K562 (cell line): ENCODE results near the gene ERBB3. TPM values are rescaled to one million over a fixed set of nuclear protein-coding genes. Genes with fewer than 3 reads are reported as not detected.
A peak's percentile ranks its signal among the peaks of the same experiment; 100 is the strongest.

Experiments
- BRD4 ChIP-seq: fragments of 200-600 bp; sonication (generic); IDR thresholded peaks from 2 replicates; pipeline ENCODE4 v1.6.1; 2017; ENCODE audit warnings: inconsistent platforms
- FOXP1 ChIP-seq: sonication (generic); formaldehyde crosslinking; IDR thresholded peaks from 2 replicates; pipeline ENCODE4 v1.8.0; 2022; ENCODE audit warnings: mild to moderate bottlenecking, missing genetic modification reagents
- IRF2 ChIP-seq: sonication (generic); formaldehyde crosslinking; IDR thresholded peaks from 2 replicates; pipeline ENCODE4 v1.8.1; 2022; ENCODE audit warnings: mild to moderate bottlenecking, missing genetic modification reagents
- KDM5B ChIP-seq: fragments of 200-600 bp; sonication (generic); IDR thresholded peaks from 2 replicates; pipeline ENCODE4 v1.6.1; 2012; ENCODE audit warnings: low read depth, mild to moderate bottlenecking, moderate library complexity, low read length, control low read depth, inconsistent platforms; ENCODE audit not compliant: insufficient replicate concordance
- NCOA1 ChIP-seq: fragments of 450-650 bp; IDR thresholded peaks from 2 replicates; pipeline ENCODE4 v1.6.1; 2016; ENCODE audit warnings: low read depth
- NR2C2 ChIP-seq, 2 experiments: fragments of 200-800 bp in 1 of 2; sonication (Bioruptor generic) in 1 of 2; sonication (generic) in 1 of 2; formaldehyde crosslinking in 1 of 2; IDR thresholded peaks; 2 replicates each; pipeline versions ENCODE4 v1.6.1 to v1.8.0; 2016 to 2022; ENCODE audit warnings: mild to moderate bottlenecking in 1 of 2, missing compliant biosample characterization in 1 of 2, missing genetic modification characterization in 1 of 2, missing genetic modification reagents in 1 of 2
- PHF20 ChIP-seq: fragments of 450-650 bp; IDR thresholded peaks from 2 replicates; pipeline ENCODE4 v1.6.1; 2018; ENCODE audit not compliant: partially characterized antibody
- ZC3H11A ChIP-seq: IDR thresholded peaks from 2 replicates; pipeline ENCODE4 v1.6.1; 2012; ENCODE audit warnings: low read depth, low read length, improper control_type of control experiment
- ZNF217 ChIP-seq: sonication (generic); formaldehyde crosslinking; IDR thresholded peaks from 2 replicates; pipeline ENCODE4 v1.8.0; 2022; ENCODE audit warnings: mild to moderate bottlenecking, missing genetic modification reagents
- polyA plus RNA-seq, 8 experiments: library from polyadenylated mRNA; depleted of rRNA in 4 of 8; stranded (reverse) in 5 of 8; unstranded in 3 of 8; fragments of >200 nt; fragmentation: Nextera tagmentation in 2 of 8; fragmentation: Illumina TruSeq in 1 of 8; extraction: Ambion mirVana in 2 of 8; extraction: Trizol in 1 of 8; gene quantifications; 2 replicates each; pipeline versions ENCODE4 v1.2.1 to v1.2.3, GENCODE V29; 2011 to 2014; ENCODE audit warnings: inconsistent platforms in 1 of 8, missing spikeins in 1 of 8
- total RNA-seq, 7 experiments: library from RNA; depleted of rRNA in 6 of 7; stranded (reverse); fragments of >200 nt in 6 of 7; fragmentation: Illumina TruSeq in 2 of 7; extraction: Trizol in 2 of 7; gene quantifications; 2 replicates each; pipeline versions ENCODE4 v1.2.1 to v1.2.3, GENCODE V29; 2011 to 2021; ENCODE audit warnings: low replicate concordance in 1 of 7
- TF ChIP-seq, protein P1 (sequence below): sonication (generic); formaldehyde crosslinking; IDR thresholded peaks from 2 replicates; pipeline ENCODE4 v1.8.1; 2023; ENCODE audit warnings: missing genetic modification reagents, mild to moderate bottlenecking, borderline replicate concordance
- TF ChIP-seq, protein P2 (sequence below), 3 experiments: fragments of 200-800 bp in 1 of 3; sonication (Bioruptor generic) in 1 of 3; sonication (generic) in 1 of 3; formaldehyde crosslinking in 1 of 3; IDR thresholded peaks; 2 replicates each; pipeline versions ENCODE4 v1.6.1 to v1.8.0; 2016 to 2022; ENCODE audit warnings: mild to moderate bottlenecking in 2 of 3, missing compliant biosample characterization in 2 of 3, missing genetic modification characterization in 2 of 3, missing genetic modification reagents in 1 of 3
- TF ChIP-seq, protein P3 (sequence below): fragments of 250-450 bp; sonication (Bioruptor Pico); IDR thresholded peaks from 2 replicates; pipeline ENCODE4 v1.4.0; 2020
- TF ChIP-seq, protein P4 (sequence below): sonication (generic); formaldehyde crosslinking; IDR thresholded peaks from 2 replicates; pipeline ENCODE4 v1.8.0; 2022; ENCODE audit warnings: missing genetic modification reagents, mild to moderate bottlenecking, borderline replicate concordance
- TF ChIP-seq, protein P5 (sequence below): fragments of 450-650 bp; conservative IDR thresholded peaks from 2 replicates; pipeline ENCODE4 v1.6.1; 2016; ENCODE audit warnings: missing genetic modification characterization, low read depth, mild to moderate bottlenecking, missing compliant biosample characterization, moderate library complexity

ERBB3 gene
- total and polyA plus RNA-seq, 9 of the 15 experiments (the other 6 are each of a cell fraction or from before 2014, with no cell fraction given): 1.5 to 5.4 (median 3.8) TPM

DNA sequence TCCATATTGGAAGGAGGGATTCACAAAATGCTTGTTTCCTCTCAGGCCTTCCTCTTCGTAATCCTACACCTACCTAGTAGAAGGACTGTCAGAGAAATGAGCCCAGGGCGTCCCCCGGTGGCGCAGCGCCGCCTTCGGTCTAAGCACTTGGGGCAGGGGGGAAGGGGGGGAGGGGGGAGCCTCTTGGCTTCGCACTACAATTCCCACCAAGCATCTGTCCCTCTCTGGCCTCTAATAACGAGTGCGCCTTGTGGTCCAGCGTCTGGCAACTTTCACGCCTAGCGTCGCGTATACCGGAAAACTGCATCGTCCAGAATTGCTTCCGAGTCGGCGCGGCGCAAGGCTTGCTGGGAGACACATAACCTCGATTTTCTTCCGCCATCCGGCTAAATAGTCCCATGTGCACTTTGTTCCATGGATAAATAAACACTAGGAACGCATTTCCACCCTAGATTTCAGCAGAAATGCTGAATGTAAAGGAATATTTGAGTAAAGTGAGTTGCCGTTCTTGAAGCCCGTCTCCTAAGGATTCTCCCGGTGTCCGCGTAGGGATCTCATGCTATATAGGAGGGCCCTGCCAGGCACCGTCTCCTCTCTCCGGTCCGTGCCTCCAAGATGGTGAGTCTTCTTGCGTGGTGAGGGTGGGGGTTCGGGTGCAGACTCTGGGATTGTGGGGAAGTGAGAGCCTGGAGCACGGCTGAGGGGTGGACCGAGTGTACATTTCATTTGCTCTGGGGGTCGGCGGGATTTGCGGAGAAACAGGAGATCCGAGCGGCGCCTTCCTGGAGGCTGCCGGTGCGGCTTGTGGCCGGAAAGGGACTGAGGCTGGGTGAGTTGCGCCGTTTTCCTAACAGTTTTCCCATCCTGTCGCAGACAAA lies 38.2 kb upstream of the ERBB3 start, which contains the start of gene RPS26 (continued):
- TF ChIP-seq, protein P1, sequence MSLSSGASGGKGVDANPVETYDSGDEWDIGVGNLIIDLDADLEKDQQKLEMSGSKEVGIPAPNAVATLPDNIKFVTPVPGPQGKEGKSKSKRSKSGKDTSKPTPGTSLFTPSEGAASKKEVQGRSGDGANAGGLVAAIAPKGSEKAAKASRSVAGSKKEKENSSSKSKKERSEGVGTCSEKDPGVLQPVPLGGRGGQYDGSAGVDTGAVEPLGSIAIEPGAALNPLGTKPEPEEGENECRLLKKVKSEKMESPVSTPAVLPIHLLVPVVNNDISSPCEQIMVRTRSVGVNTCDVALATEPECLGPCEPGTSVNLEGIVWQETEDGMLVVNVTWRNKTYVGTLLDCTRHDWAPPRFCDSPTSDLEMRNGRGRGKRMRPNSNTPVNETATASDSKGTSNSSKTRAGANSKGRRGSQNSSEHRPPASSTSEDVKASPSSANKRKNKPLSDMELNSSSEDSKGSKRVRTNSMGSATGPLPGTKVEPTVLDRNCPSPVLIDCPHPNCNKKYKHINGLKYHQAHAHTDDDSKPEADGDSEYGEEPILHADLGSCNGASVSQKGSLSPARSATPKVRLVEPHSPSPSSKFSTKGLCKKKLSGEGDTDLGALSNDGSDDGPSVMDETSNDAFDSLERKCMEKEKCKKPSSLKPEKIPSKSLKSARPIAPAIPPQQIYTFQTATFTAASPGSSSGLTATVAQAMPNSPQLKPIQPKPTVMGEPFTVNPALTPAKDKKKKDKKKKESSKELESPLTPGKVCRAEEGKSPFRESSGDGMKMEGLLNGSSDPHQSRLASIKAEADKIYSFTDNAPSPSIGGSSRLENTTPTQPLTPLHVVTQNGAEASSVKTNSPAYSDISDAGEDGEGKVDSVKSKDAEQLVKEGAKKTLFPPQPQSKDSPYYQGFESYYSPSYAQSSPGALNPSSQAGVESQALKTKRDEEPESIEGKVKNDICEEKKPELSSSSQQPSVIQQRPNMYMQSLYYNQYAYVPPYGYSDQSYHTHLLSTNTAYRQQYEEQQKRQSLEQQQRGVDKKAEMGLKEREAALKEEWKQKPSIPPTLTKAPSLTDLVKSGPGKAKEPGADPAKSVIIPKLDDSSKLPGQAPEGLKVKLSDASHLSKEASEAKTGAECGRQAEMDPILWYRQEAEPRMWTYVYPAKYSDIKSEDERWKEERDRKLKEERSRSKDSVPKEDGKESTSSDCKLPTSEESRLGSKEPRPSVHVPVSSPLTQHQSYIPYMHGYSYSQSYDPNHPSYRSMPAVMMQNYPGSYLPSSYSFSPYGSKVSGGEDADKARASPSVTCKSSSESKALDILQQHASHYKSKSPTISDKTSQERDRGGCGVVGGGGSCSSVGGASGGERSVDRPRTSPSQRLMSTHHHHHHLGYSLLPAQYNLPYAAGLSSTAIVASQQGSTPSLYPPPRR (CRISPR knock-in tag): peak; percentile 92; the same call in 1 of the 2 replicates
- no peak for TF ChIP-seq IRF2 (CRISPR knock-in tag)
- TF ChIP-seq ZC3H11A: peak; percentile 18; the same call in 1 of the 2 replicates
- no peak for TF ChIP-seq ZNF217 (CRISPR knock-in tag)
- TF ChIP-seq PHF20: peak; percentile 94
- TF ChIP-seq, protein P2, sequence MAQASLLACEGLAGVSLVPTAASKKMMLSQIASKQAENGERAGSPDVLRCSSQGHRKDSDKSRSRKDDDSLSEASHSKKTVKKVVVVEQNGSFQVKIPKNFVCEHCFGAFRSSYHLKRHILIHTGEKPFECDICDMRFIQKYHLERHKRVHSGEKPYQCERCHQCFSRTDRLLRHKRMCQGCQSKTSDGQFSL (CRISPR knock-in tag; IDR thresholded peaks at IDR 0.05): peak; percentile 57; the same call in 1 of the 2 replicates
- TF ChIP-seq, protein P2 (tag; IDR thresholded peaks at IDR 0.05): peak; percentile 40 to 78; a peak in 3 of 4 replicates
- TF ChIP-seq FOXP1 (CRISPR knock-in tag): peak; percentile 52; the same call in 1 of the 2 replicates
- peak; percentile 98 for TF ChIP-seq NR2C2 (CRISPR knock-in tag; IDR thresholded peaks at IDR 0.05)
- TF ChIP-seq NR2C2 (tag; IDR thresholded peaks at IDR 0.05): peak; percentile 100
- TF ChIP-seq, protein P3, sequence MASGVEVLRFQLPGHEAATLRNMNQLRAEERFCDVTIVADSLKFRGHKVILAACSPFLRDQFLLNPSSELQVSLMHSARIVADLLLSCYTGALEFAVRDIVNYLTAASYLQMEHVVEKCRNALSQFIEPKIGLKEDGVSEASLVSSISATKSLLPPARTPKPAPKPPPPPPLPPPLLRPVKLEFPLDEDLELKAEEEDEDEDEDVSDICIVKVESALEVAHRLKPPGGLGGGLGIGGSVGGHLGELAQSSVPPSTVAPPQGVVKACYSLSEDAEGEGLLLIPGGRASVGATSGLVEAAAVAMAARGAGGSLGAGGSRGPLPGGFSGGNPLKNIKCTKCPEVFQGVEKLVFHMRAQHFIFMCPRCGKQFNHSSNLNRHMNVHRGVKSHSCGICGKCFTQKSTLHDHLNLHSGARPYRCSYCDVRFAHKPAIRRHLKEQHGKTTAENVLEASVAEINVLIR (CRISPR knock-in tag): peak; percentile 80
- TF ChIP-seq BRD4: peak; percentile 55; the same call in 1 of the 2 replicates
- TF ChIP-seq, protein P4, sequence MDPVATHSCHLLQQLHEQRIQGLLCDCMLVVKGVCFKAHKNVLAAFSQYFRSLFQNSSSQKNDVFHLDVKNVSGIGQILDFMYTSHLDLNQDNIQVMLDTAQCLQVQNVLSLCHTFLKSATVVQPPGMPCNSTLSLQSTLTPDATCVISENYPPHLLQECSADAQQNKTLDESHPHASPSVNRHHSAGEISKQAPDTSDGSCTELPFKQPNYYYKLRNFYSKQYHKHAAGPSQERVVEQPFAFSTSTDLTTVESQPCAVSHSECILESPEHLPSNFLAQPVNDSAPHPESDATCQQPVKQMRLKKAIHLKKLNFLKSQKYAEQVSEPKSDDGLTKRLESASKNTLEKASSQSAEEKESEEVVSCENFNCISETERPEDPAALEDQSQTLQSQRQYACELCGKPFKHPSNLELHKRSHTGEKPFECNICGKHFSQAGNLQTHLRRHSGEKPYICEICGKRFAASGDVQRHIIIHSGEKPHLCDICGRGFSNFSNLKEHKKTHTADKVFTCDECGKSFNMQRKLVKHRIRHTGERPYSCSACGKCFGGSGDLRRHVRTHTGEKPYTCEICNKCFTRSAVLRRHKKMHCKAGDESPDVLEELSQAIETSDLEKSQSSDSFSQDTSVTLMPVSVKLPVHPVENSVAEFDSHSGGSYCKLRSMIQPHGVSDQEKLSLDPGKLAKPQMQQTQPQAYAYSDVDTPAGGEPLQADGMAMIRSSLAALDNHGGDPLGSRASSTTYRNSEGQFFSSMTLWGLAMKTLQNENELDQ (CRISPR knock-in tag): no peak
- TF ChIP-seq NCOA1: peak; percentile 79
- TF ChIP-seq, protein P5, sequence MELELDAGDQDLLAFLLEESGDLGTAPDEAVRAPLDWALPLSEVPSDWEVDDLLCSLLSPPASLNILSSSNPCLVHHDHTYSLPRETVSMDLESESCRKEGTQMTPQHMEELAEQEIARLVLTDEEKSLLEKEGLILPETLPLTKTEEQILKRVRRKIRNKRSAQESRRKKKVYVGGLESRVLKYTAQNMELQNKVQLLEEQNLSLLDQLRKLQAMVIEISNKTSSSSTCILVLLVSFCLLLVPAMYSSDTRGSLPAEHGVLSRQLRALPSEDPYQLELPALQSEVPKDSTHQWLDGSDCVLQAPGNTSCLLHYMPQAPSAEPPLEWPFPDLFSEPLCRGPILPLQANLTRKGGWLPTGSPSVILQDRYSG: 0 out of 2 replicates have a peak, but pooled peaks have one; percentile 64
- peak; percentile 100 for TF ChIP-seq KDM5B
